Measurements from ENCODE around the gene MAB21L3. TPM values are rescaled to one million over a fixed set of nuclear protein-coding genes. Genes with fewer than 3 reads are reported as not detected.
A peak's percentile ranks its signal among the peaks of the same experiment; 100 is the strongest.
"Not testable (repeated sequence)": the region's sequence is repeated elsewhere in the genome, so short reads cannot be mapped to it uniquely, and the experiment has no call there.

The MAB21L3 gene
- total RNA-seq, 1 donor from 2014 or later: not detected

DNA sequence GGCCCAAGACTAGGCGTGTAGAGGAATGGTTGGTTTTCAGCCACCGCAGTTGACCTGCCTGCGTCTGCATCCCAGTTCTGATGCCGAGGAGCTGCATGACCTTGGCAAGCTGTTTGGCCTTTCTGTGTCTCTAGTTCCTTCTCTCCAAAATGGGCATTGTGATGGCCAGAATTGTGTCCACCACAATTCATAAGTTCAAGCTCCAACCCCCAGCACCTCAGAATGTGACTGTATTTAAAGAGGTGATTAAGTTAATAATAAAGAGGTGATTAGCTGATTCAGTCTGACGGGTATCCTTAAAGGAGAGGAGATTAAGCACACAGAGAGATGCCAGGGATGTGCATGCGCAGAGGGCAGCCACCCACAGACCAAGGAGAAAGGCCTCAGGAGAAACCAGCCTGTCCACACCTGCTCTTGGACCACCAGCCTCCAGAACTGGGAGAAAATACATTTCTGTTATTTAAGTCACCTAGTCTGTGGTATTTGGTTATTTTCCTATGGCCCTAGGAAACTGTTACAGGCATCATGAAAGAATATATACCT lies 28.5 kb downstream of the MAB21L3 start:
- H3K27me3 ChIP-seq: no peaks in the 10 kb centered on the region
- no peak overlapping the region for H3K27ac ChIP-seq
- no peaks in the 10 kb centered on the region for H3K36me3 Mint-ChIP-seq
- H3K4me2 ChIP-seq: no peak overlapping the region
- no peaks in the 10 kb centered on the region for H3K79me2 ChIP-seq (ENCODE audit: low read depth)
- no peak for DNase-seq (ENCODE audit: low spot score)
- no peak overlapping the region for H2AFZ ChIP-seq (replicated peaks)
- no peaks in the 10 kb centered on the region for H4K20me1 ChIP-seq (ENCODE audit: low read depth)
- no peak overlapping the region for H3K4me3 ChIP-seq
- no peak overlapping the region for H3K9ac ChIP-seq
- H3K4me1 ChIP-seq: no peaks in the 10 kb centered on the region
- peaks cover 3% of the 10 kb centered on the region for H3K4me1 Mint-ChIP-seq
- H3F3A ChIP-seq (ENCODE audit: low read depth): no peaks in the 10 kb centered on the region
- H3K4me3 Mint-ChIP-seq: no peak overlapping the region
- H3K27me3 Mint-ChIP-seq (ENCODE audit: insufficient read depth, low read depth): no peaks in the 10 kb centered on the region
- H3K9me3 Mint-ChIP-seq: peaks cover 7% of the 10 kb centered on the region
- H3K27ac Mint-ChIP-seq: no peak overlapping the region
- H3K9me3 ChIP-seq (ENCODE audit: low read depth): peaks cover 5% of the 10 kb centered on the region
- H3K36me3 ChIP-seq: no peaks in the 10 kb centered on the region
- TF ChIP-seq EZH2 (IDR thresholded peaks at IDR 0.05): no peak
- no peak for TF ChIP-seq EZH2phosphoT487 (IDR thresholded peaks at IDR 0.05)
- no peak for TF ChIP-seq CTCF (IDR thresholded peaks at IDR 0.05)

DNA sequence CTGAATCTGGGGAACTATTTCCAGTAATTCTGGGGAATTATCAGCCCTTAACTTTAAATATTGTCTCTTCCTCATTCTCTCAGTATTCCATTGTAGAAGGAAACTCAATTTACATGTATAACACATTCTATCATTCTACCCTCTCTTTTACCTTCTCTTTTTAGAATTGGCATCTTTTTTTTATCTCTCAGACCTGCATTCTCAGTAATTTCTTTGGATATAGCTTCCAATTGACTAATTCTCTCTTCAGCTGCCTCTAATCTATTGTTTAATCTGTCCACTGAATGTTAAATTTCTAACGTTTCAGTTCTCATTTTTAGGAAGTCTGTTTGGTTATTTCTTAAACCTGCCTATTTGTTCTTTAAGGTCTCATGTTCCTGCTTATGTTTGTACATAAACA lies 33.0 kb downstream of the MAB21L3 start:
- no peaks in the 10 kb centered on the region for H3K79me2 ChIP-seq (ENCODE audit: low read depth)
- no peak overlapping the region for H3K4me3 ChIP-seq
- Mint-ChIP-seq H3K4me1 (peaks cover 14% of the 10 kb centered on the region), H3K27me3 (ENCODE audit: insufficient read depth, low read depth) (peaks cover 2% of the 10 kb centered on the region), H3K9me3 (peaks cover 27% of the 10 kb centered on the region), H3K36me3 (peaks cover 3% of the 10 kb centered on the region), H3K4me3 (no peak overlapping the region), H3K27ac (no peak overlapping the region)
- no peak overlapping the region for H2AFZ ChIP-seq (replicated peaks)
- TF ChIP-seq EZH2 (IDR thresholded peaks at IDR 0.05) (no peak), EZH2phosphoT487 (IDR thresholded peaks at IDR 0.05) (no peak), CTCF (IDR thresholded peaks at IDR 0.05) (no peak)
- no peaks in the 10 kb centered on the region for H3K4me1 ChIP-seq
- DNase-seq (ENCODE audit: low spot score): no peak
- H3K9me3 ChIP-seq (ENCODE audit: low read depth): peaks cover 5% of the 10 kb centered on the region
- no peak overlapping the region for H3K9ac ChIP-seq
- H3K27ac ChIP-seq: no peak overlapping the region
- H3K27me3 ChIP-seq: no peaks in the 10 kb centered on the region
- no peaks in the 10 kb centered on the region for H4K20me1 ChIP-seq (ENCODE audit: low read depth)
- H3K4me2 ChIP-seq: no peak overlapping the region
- no peaks in the 10 kb centered on the region for H3F3A ChIP-seq (ENCODE audit: low read depth)
- H3K36me3 ChIP-seq: no peaks in the 10 kb centered on the region

DNA sequence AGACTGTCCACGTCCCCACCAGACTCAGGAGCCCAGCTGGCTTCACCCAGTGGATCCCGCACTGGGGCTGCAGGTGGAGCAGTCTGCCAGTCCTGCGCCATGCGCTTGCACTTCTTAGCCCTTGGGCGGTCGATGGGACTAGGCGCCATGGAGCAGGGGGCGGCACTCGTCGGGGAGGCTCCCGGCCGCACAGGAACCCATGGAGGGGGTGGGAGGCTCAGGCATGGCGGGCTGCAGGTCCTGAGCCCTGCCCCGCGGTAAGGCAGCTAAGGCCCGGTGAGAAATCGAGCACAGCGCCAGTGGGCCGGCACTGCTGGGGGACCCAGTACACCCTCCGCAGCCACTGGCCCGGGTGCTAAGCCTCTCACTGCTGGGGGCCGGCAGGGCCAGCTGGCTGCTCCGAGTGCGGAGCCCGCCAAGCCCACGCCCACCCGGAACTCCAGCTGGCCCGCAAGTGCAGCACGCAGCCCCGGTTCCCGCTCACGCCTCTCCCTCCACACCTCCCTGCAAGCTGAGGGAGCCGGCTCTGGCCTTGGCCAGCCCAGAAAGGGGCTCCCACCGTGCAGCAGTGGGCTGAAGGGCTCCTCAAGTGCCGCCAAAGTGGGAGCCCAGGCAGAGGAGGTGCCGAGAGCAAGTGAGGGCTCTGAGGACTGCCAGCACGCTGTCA lies 35.4 kb downstream of the MAB21L3 start:
- not testable (repeated sequence) for DNase-seq (ENCODE audit: low spot score); H3K4me3 Mint-ChIP-seq; H4K20me1 ChIP-seq (ENCODE audit: low read depth); H2AFZ ChIP-seq (replicated peaks); H3K4me2 ChIP-seq; H3F3A ChIP-seq (ENCODE audit: low read depth); H3K36me3 Mint-ChIP-seq; H3K27ac ChIP-seq; H3K27me3 Mint-ChIP-seq (ENCODE audit: insufficient read depth, low read depth); H3K27ac Mint-ChIP-seq; H3K79me2 ChIP-seq (ENCODE audit: low read depth); H3K4me3 ChIP-seq; H3K9ac ChIP-seq; H3K4me1 ChIP-seq; H3K9me3 ChIP-seq (ENCODE audit: low read depth); H3K36me3 ChIP-seq
- peaks cover 27% of the 10 kb centered on the region for H3K9me3 Mint-ChIP-seq
- H3K4me1 Mint-ChIP-seq: peaks cover 19% of the 10 kb centered on the region
- H3K27me3 ChIP-seq: peaks cover 12% of the 10 kb centered on the region

GRCh38 chr1:116147114-116147510 lies 35.9 kb downstream of the MAB21L3 start:
- peaks cover 27% of the 10 kb centered on the region for H3K9me3 Mint-ChIP-seq
- H3K4me1 Mint-ChIP-seq: peaks cover 22% of the 10 kb centered on the region
- no peaks in the 10 kb centered on the region for H3K4me1 ChIP-seq
- H3K36me3 ChIP-seq: no peaks in the 10 kb centered on the region
- peaks cover 2% of the 10 kb centered on the region for H3K27me3 Mint-ChIP-seq (ENCODE audit: insufficient read depth, low read depth)
- no peak overlapping the region for H3K4me2 ChIP-seq
- no peak overlapping the region for H3K4me3 Mint-ChIP-seq
- H3K79me2 ChIP-seq (ENCODE audit: low read depth): no peaks in the 10 kb centered on the region
- H3K9ac ChIP-seq: no peak overlapping the region
- H3K9me3 ChIP-seq (ENCODE audit: low read depth): peaks cover 5% of the 10 kb centered on the region
- H3K27me3 ChIP-seq: peaks cover 15% of the 10 kb centered on the region
- H3K27ac ChIP-seq: no peak overlapping the region
- no peak for DNase-seq (ENCODE audit: low spot score)
- no peaks in the 10 kb centered on the region for H3F3A ChIP-seq (ENCODE audit: low read depth)
- no peaks in the 10 kb centered on the region for H4K20me1 ChIP-seq (ENCODE audit: low read depth)
- TF ChIP-seq EZH2 (IDR thresholded peaks at IDR 0.05) (no peak), CTCF (IDR thresholded peaks at IDR 0.05) (no peak), EZH2phosphoT487 (IDR thresholded peaks at IDR 0.05) (no peak)
- peaks cover 3% of the 10 kb centered on the region for H3K36me3 Mint-ChIP-seq
- no peak overlapping the region for H2AFZ ChIP-seq (replicated peaks)
- H3K4me3 ChIP-seq: no peak overlapping the region
- peak overlapping the region; percentile 40 for H3K27ac Mint-ChIP-seq
